Measurements from ENCODE around the gene WDR59. TPM values are rescaled to one million over a fixed set of nuclear protein-coding genes. Genes with fewer than 3 reads are reported as not detected.
"Not testable (repeated sequence)": the region's sequence is repeated elsewhere in the genome, so short reads cannot be mapped to it uniquely, and the experiment has no call there.

The WDR59 gene
- total RNA-seq, 2 donors from 2014 or later: 90.2 to 112 TPM

DNA sequence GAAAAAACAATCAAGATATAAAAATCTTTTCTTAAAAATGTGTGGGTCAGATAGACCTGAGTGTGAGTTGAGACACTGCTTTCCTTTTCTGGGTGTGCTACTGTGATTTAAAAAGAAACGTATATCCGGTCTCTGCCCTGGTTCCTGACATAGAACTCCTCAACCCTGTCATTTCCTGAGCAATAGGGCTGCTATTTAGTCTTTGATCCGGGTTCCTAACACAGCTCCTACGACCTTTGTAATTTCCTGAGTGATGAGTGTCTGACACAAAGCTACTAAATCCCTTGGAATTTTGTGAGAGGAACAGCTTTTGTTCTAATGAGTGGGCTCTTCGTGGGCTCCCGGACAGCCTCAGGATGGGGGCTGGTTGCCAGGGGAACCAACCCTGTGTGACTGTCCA is 116.4 kb downstream of the WDR59 start:
- Mint-ChIP-seq H3K36me3 (ENCODE audit: low read depth) (no peaks in the 10 kb centered on the region), H3K27me3 (no peaks in the 10 kb centered on the region), H3K4me3 (peak overlapping the region; percentile 43), H3K4me1 (peaks cover 17% of the 10 kb centered on the region), H3K27ac (peak overlapping the region; percentile 99)
- no peaks in the 10 kb centered on the region for H3K9me3 ChIP-seq (ENCODE audit: control insufficient read depth, low read length, poor library complexity, severe bottlenecking)
- ATAC-seq (peak; percentile 98), DNase-seq (no peak)

DNA sequence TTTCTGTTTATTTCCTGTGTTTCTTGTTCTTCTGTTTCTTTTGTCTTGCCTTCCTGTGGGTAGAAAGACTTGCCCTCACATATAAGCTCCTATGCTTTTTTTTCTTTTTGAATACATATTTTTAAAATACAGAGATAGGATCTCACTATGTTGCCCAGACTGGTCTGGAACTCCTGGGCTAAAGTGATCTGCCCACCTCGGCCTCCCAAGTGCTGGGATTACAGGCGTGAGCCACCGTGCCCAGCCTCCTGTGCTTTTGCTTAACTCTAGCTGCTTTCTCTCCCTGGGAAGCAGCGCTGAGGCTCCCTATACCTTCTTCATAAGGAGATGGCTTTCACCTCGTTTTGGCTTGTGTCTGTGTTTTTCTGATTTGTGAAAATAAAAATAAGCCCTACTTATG is 116.9 kb downstream of the WDR59 start:
- H3K27ac Mint-ChIP-seq: peak overlapping the region; percentile 99
- peak overlapping the region; percentile 43 for H3K4me3 Mint-ChIP-seq
- H3K4me1 Mint-ChIP-seq: peaks cover 17% of the 10 kb centered on the region
- no peaks in the 10 kb centered on the region for H3K36me3 Mint-ChIP-seq (ENCODE audit: low read depth)
- DNase-seq: no peak
- ATAC-seq: peak; percentile 14
- H3K27me3 Mint-ChIP-seq: no peaks in the 10 kb centered on the region
- no peaks in the 10 kb centered on the region for H3K9me3 ChIP-seq (ENCODE audit: control insufficient read depth, low read length, poor library complexity, severe bottlenecking)

GRCh38 chr16:74867281-74867849 is 117.6 kb downstream of the WDR59 start:
- no peak overlapping the region for H3K4me3 Mint-ChIP-seq
- ATAC-seq: no peak

GRCh38 chr16:74865922-74866598 is 118.9 kb downstream of the WDR59 start:
- no peaks in the 10 kb centered on the region for H3K9me3 ChIP-seq (ENCODE audit: control insufficient read depth, low read length, poor library complexity, severe bottlenecking)
- Mint-ChIP-seq H3K4me3 (no peak overlapping the region), H3K27me3 (no peaks in the 10 kb centered on the region), H3K27ac (peak overlapping the region; percentile 99), H3K36me3 (ENCODE audit: low read depth) (no peaks in the 10 kb centered on the region), H3K4me1 (peaks cover 19% of the 10 kb centered on the region)
- DNase-seq: no peak
- ATAC-seq: no peak

More at GRCh38 chr16:74867281-74867849, 117.6 kb downstream of the WDR59 start:
- Mint-ChIP-seq H3K27ac (peak overlapping the region; percentile 99), H3K4me1 (peaks cover 19% of the 10 kb centered on the region), H3K27me3 (no peaks in the 10 kb centered on the region), H3K36me3 (ENCODE audit: low read depth) (no peaks in the 10 kb centered on the region)
- H3K9me3 ChIP-seq (ENCODE audit: control insufficient read depth, low read length, poor library complexity, severe bottlenecking): no peaks in the 10 kb centered on the region
- no peak for DNase-seq

DNA sequence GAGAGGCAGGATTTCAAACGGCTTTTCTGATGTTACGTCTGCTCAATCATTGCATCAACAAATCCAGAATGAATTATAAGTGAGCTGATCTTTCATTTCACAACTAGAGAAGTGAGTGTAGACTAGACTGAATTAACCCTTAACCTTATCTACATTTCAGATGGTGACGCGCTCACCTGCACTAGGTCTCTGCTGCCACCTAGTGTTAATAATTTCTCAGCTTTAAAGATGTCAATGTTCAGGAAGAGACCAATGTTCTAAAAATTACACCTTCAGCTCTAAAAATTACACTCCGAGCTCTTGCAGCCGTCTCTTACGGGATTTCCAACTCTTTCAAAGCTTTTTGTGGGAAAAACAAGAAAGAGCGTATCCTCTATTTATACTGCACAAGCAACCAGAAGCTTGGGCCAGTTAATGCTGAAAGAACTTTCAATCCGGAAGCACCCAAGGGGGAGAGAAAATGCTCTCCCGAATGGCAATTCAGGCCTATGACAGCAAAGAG is 122.1 kb downstream of the WDR59 start:
- Mint-ChIP-seq H3K4me3 (no peak overlapping the region), H3K27ac (no peak overlapping the region), H3K27me3 (no peaks in the 10 kb centered on the region), H3K36me3 (ENCODE audit: low read depth) (peaks cover 2% of the 10 kb centered on the region), H3K4me1 (peaks cover 10% of the 10 kb centered on the region)
- peak; percentile 67 for ATAC-seq
- H3K9me3 ChIP-seq (ENCODE audit: control insufficient read depth, low read length, poor library complexity, severe bottlenecking): no peaks in the 10 kb centered on the region
- DNase-seq: no peak

DNA sequence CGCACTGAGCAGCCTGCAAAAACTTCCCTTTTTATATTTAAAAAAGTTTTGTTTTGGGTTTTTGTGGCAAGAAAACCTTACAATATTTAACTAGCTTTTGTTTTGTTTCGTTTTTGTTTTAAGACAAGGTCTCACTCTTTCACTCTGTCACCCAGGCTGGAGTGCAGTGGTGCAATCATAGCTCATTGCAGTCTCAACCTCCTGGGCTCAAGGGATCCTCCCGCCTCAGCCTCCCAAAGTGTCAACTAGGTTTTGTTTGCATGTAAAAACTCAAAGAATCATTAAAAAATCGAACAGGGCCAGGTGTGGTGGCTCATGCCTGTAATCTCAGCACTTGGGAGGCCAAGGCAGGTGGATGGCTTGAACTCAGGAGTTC is 132.4 kb downstream of the WDR59 start:
- Mint-ChIP-seq H3K27ac (no peak overlapping the region), H3K4me3 (no peak overlapping the region), H3K27me3 (no peaks in the 10 kb centered on the region), H3K36me3 (ENCODE audit: low read depth) (peaks cover 2% of the 10 kb centered on the region), H3K4me1 (peaks cover 5% of the 10 kb centered on the region)
- ATAC-seq (no peak), DNase-seq (no peak)
- H3K9me3 ChIP-seq (ENCODE audit: control insufficient read depth, low read length, poor library complexity, severe bottlenecking): no peaks in the 10 kb centered on the region

- no peak for ATAC-seq
- Mint-ChIP-seq H3K4me3 (no peak overlapping the region), H3K27ac (no peak overlapping the region), H3K4me1 (peaks cover 5% of the 10 kb centered on the region), H3K36me3 (ENCODE audit: low read depth) (peaks cover 2% of the 10 kb centered on the region), H3K27me3 (no peaks in the 10 kb centered on the region)
- H3K9me3 ChIP-seq (ENCODE audit: control insufficient read depth, low read length, poor library complexity, severe bottlenecking): no peaks in the 10 kb centered on the region
- no peak for DNase-seq
Measured at GRCh38 chr16:74850027-74850426, 134.9 kb downstream of the WDR59 start.

- H3K27me3 Mint-ChIP-seq: no peaks in the 10 kb centered on the region
- H3K36me3 Mint-ChIP-seq (ENCODE audit: low read depth): peaks cover 2% of the 10 kb centered on the region
- no peak overlapping the region for H3K4me3 Mint-ChIP-seq
- peaks cover 5% of the 10 kb centered on the region for H3K4me1 Mint-ChIP-seq
- no peak overlapping the region for H3K27ac Mint-ChIP-seq
- DNase-seq (no peak), ATAC-seq (no peak)
- no peaks in the 10 kb centered on the region for H3K9me3 ChIP-seq (ENCODE audit: control insufficient read depth, low read length, poor library complexity, severe bottlenecking)
Measured at GRCh38 chr16:74847202-74847601, 137.7 kb downstream of the WDR59 start.

DNA sequence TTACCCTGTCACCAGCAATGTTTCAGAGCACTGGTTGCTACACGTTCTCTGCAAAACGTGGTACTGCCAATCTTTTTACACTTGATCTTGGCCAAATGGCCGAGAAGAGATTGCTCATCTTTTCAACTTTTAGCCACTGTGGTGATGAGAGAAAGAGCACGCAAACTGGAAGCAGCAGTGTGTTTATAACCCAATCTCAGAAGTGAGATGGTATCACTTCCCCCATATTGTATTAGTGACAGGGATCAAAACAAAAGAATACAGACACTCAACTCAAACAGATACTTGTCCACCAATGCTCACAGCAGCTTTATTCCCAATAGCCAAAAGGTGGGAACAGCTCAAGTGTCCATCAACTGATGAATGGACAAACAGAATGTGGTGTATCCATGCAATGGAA is 138.2 kb downstream of the WDR59 start:
- Mint-ChIP-seq H3K27me3 (no peaks in the 10 kb centered on the region), H3K4me3 (no peak overlapping the region), H3K27ac (no peak overlapping the region), H3K4me1 (peaks cover 5% of the 10 kb centered on the region), H3K36me3 (ENCODE audit: low read depth) (peaks cover 2% of the 10 kb centered on the region)
- DNase-seq (no peak), ATAC-seq (no peak)
- H3K9me3 ChIP-seq (ENCODE audit: control insufficient read depth, low read length, poor library complexity, severe bottlenecking): no peaks in the 10 kb centered on the region

DNA sequence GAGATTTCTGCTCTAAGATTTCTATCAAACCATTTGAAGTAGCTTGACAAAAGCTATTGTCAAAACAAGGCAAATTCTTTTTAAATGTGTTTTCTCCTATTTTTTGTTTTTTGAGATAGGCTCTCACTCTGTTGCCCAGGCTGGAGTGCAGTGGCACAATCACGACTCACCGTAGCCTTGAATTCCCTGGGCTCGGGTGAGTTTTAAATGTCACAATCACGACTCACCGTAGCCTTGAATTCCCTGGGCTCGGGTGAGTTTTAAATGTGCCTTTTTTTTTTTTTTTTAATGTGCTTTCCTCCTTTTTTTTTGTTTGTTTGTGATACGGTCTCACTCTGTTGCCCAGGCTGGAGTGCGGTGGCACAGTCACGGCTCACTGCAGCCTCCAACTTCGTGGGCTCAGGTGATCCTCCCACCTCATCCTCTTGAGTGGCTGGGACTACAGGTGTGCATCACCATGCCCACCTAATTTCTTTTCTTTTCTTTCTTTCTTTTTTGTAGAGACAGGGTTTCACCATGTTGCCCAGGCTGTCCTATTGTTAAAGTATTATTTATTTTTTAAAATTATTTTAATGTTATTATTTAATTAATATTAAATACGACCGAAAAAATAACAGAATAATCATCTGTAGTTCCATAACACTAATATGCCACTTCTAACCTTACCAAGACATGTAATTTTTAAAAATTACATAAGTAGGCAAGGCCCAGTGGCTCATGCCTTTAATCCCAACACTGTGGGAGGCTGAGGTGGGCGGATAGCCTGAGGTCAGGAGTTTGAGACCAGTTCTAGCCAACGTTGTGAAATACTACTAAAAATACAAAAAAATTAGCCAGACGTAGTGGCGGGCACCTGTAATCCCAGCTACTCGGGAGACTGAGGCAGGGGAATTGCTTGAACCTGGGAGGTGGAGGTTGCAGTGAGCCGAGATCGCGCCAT is 140.6 kb downstream of the WDR59 start:
- no peaks in the 10 kb centered on the region for H3K9me3 ChIP-seq (ENCODE audit: control insufficient read depth, low read length, poor library complexity, severe bottlenecking)
- Mint-ChIP-seq H3K27ac (no peak overlapping the region), H3K4me3 (no peak overlapping the region), H3K36me3 (ENCODE audit: low read depth) (no peaks in the 10 kb centered on the region), H3K4me1 (no peaks in the 10 kb centered on the region), H3K27me3 (no peaks in the 10 kb centered on the region)
- ATAC-seq (no peak), DNase-seq (no peak)

DNA sequence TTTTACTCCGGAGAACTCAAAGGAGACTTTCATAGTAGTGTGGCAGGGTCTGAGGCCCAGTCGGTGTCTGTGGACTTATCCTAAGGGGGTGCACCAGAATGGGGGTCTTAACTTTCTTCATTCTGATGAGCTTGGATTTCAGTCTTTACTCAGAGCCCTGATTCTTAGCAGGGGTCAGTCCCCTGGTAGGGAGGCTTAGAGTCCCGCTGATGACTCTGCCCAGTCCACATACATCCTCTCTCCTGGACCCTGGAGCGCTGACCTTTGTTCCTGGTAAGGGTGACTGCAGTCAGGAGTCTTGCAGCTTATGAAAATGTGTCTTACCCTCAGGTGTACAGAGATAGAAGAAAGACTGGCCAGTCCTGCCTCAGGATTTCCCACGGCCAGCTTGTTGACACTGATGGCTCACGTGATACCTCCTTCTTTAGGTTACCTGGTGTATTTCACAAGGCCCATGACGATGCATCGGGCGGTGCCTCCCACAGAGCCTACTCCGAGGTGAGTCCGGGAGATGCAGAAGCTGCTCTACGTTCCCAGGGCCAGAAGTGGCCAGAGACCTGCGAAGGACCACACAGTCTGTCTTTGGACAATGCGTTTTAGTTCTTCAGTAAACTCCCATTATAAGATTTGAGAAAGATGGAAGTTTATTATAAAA is 141.4 kb downstream of the WDR59 start:
- H3K4me1 Mint-ChIP-seq; H3K4me3 Mint-ChIP-seq; H3K27me3 Mint-ChIP-seq; H3K36me3 Mint-ChIP-seq (ENCODE audit: low read depth); H3K9me3 ChIP-seq (ENCODE audit: control insufficient read depth, low read length, poor library complexity, severe bottlenecking); H3K27ac Mint-ChIP-seq; DNase-seq; ATAC-seq: not testable (repeated sequence)

- Mint-ChIP-seq H3K4me1 (no peaks in the 10 kb centered on the region), H3K27me3 (peaks cover 4% of the 10 kb centered on the region), H3K27ac (no peak overlapping the region), H3K36me3 (ENCODE audit: low read depth) (no peaks in the 10 kb centered on the region), H3K4me3 (no peak overlapping the region)
- ATAC-seq (no peak), DNase-seq (no peak)
- H3K9me3 ChIP-seq (ENCODE audit: control insufficient read depth, low read length, poor library complexity, severe bottlenecking): no peaks in the 10 kb centered on the region
Measured at GRCh38 chr16:74842413-74842812, 142.5 kb downstream of the WDR59 start.

GRCh38 chr16:74841904-74842303 is 143.0 kb downstream of the WDR59 start:
- no peaks in the 10 kb centered on the region for H3K4me1 Mint-ChIP-seq
- H3K4me3 Mint-ChIP-seq: no peak overlapping the region
- no peaks in the 10 kb centered on the region for H3K9me3 ChIP-seq (ENCODE audit: control insufficient read depth, low read length, poor library complexity, severe bottlenecking)
- H3K36me3 Mint-ChIP-seq (ENCODE audit: low read depth): no peaks in the 10 kb centered on the region
- no peak for DNase-seq
- no peak for ATAC-seq
- no peak overlapping the region for H3K27ac Mint-ChIP-seq
- peaks cover 4% of the 10 kb centered on the region for H3K27me3 Mint-ChIP-seq
